OCI-LY1 (cell line): ENCODE results near the gene MTMR12.
"Not testable (repeated sequence)": the region's sequence is repeated elsewhere in the genome, so short reads cannot be mapped to it uniquely, and the experiment has no call there.

ENCODE experiments used
- H2AFZ ChIP-seq: fragments of 200-600 bp; sonication (generic), shearing (Covaris generic); 2 replicates; pipeline ENCODE4 v1.6.0; 2014; ENCODE audit warnings: antibody characterized with exemption, mild to moderate bottlenecking, low read length
- H3F3A ChIP-seq: fragments of 200-600 bp; sonication (generic), shearing (Covaris generic); 2 replicates; pipeline ENCODE4 v1.6.0; 2014; ENCODE audit warnings: mild to moderate bottlenecking, antibody characterized with exemption, low read length, moderate library complexity; ENCODE audit not compliant: insufficient read depth
- H3K27ac ChIP-seq: fragments of 200-600 bp; sonication (generic); 2 replicates; pipeline ENCODE4 v1.5.1; 2014; ENCODE audit warnings: low read length, mixed run types, mild to moderate bottlenecking, low read depth; ENCODE audit not compliant: poor library complexity, severe bottlenecking
- H3K27me3 ChIP-seq: fragments of 200-600 bp; sonication (generic); 2 replicates; pipeline ENCODE4 v1.6.0; 2014; ENCODE audit warnings: antibody characterized with exemption, mild to moderate bottlenecking, low read length, moderate library complexity; ENCODE audit not compliant: insufficient read depth
- H3K36me3 ChIP-seq: fragments of 200-600 bp; sonication (generic); 2 replicates; pipeline ENCODE4 v1.6.1; 2014; ENCODE audit warnings: mild to moderate bottlenecking, antibody characterized with exemption, low read length, moderate library complexity, mixed read lengths; ENCODE audit not compliant: insufficient read depth
- H3K4me1 ChIP-seq: fragments of 200-600 bp; sonication (generic); 2 replicates; pipeline ENCODE4 v1.5.1; 2014; ENCODE audit warnings: mild to moderate bottlenecking, low read length, moderate library complexity; ENCODE audit not compliant: insufficient read depth, severe bottlenecking
- H3K4me2 ChIP-seq: fragments of 200-600 bp; sonication (generic), shearing (Covaris generic); 2 replicates; pipeline ENCODE4 v1.6.1; 2014; ENCODE audit warnings: low read length
- H3K4me3 ChIP-seq: fragments of 200-600 bp; sonication (generic); 2 replicates; pipeline ENCODE4 v1.5.1; 2014; ENCODE audit warnings: low read length, low read depth, mild to moderate bottlenecking, mixed read lengths; ENCODE audit not compliant: poor library complexity, severe bottlenecking
- H3K79me2 ChIP-seq: fragments of 200-600 bp; shearing (Covaris generic); 2 replicates; pipeline ENCODE4 v1.6.1; 2016; ENCODE audit warnings: mixed run types, low read length, mixed read lengths; ENCODE audit not compliant: insufficient read depth
- H3K9ac ChIP-seq: fragments of 200-600 bp; sonication (generic), shearing (Covaris generic); 2 replicates; pipeline ENCODE4 v1.6.1; 2014; ENCODE audit warnings: mild to moderate bottlenecking, low read length, mixed read lengths
- H3K9me2 ChIP-seq: fragments of 200-600 bp; sonication (generic), shearing (Covaris generic); 2 replicates; pipeline ENCODE4 v1.6.1; 2014; ENCODE audit warnings: low read depth, mild to moderate bottlenecking, low read length, mixed read lengths
- H3K9me3 ChIP-seq: fragments of 200-600 bp; shearing (Covaris generic); 2 replicates; pipeline ENCODE4 v1.6.1; 2014; ENCODE audit warnings: low read length, mixed read lengths
- H4K20me1 ChIP-seq: fragments of 200-600 bp; sonication (generic), shearing (Covaris generic); 2 replicates; pipeline ENCODE4 v1.6.0; 2016; ENCODE audit warnings: mild to moderate bottlenecking, low read length; ENCODE audit not compliant: insufficient read depth
- CTCF ChIP-seq: fragments of 200-600 bp; sonication (generic), shearing (Covaris generic); IDR thresholded peaks from 2 replicates; pipeline ENCODE4 v1.5.1; 2017; ENCODE audit warnings: mild to moderate bottlenecking, antibody characterized with exemption, low read length, moderate library complexity, mixed read lengths
- EZH2 ChIP-seq: fragments of 200-600 bp; sonication (generic), shearing (Covaris generic); IDR thresholded peaks from 2 replicates; pipeline ENCODE4 v1.8.0; 2017; ENCODE audit warnings: borderline replicate concordance, mixed run types, mild to moderate bottlenecking, antibody characterized with exemption, low read length, moderate library complexity, mixed read lengths

Gene MTMR12

GRCh38 chr5:32210151-32210550, 102.6 kb downstream of the MTMR12 start:
- no peaks in the 10 kb centered on the region for H3K9me3 ChIP-seq
- H3K4me1 ChIP-seq: peaks cover 28% of the 10 kb centered on the region
- no peaks in the 10 kb centered on the region for H3F3A ChIP-seq
- H3K79me2 ChIP-seq: no peaks in the 10 kb centered on the region
- H3K4me3 ChIP-seq: no peak overlapping the region
- H4K20me1 ChIP-seq: no peaks in the 10 kb centered on the region
- no peak overlapping the region for H3K4me2 ChIP-seq
- no peak overlapping the region for H3K9ac ChIP-seq
- H3K27me3 ChIP-seq: no peaks in the 10 kb centered on the region
- H2AFZ ChIP-seq: no peak overlapping the region
- TF ChIP-seq CTCF (no peak), EZH2 (no peak)
- no peaks in the 10 kb centered on the region for H3K9me2 ChIP-seq
- no peak overlapping the region for H3K27ac ChIP-seq
- no peaks in the 10 kb centered on the region for H3K36me3 ChIP-seq

GRCh38 chr5:32208837-32209236, 103.9 kb downstream of the MTMR12 start:
- H2AFZ ChIP-seq, H3K27ac ChIP-seq, H3K9me2 ChIP-seq, H3K4me3 ChIP-seq, H3K27me3 ChIP-seq, H3K36me3 ChIP-seq, H3K4me2 ChIP-seq, H3F3A ChIP-seq, H4K20me1 ChIP-seq, H3K9ac ChIP-seq, H3K9me3 ChIP-seq, H3K79me2 ChIP-seq: not testable (repeated sequence)
- H3K4me1 ChIP-seq: peaks cover 24% of the 10 kb centered on the region

- no peaks in the 10 kb centered on the region for H3K9me2 ChIP-seq
- no peaks in the 10 kb centered on the region for H4K20me1 ChIP-seq
- peaks cover 24% of the 10 kb centered on the region for H3K4me1 ChIP-seq
- no peak overlapping the region for H3K27ac ChIP-seq
- H2AFZ ChIP-seq: no peak overlapping the region
- H3F3A ChIP-seq: no peaks in the 10 kb centered on the region
- H3K9ac ChIP-seq: no peak overlapping the region
- H3K9me3 ChIP-seq: no peaks in the 10 kb centered on the region
- H3K4me3 ChIP-seq: no peak overlapping the region
- no peak overlapping the region for H3K4me2 ChIP-seq
- 0 out of 2 replicates have a peak, but pooled peaks cover 5% of the 10 kb centered on the region for H3K27me3 ChIP-seq
- no peaks in the 10 kb centered on the region for H3K36me3 ChIP-seq
- TF ChIP-seq EZH2: no peak
- no peak for TF ChIP-seq CTCF
- H3K79me2 ChIP-seq: no peaks in the 10 kb centered on the region
These were observed 105.4 kb downstream of the MTMR12 start for GRCh38 chr5:32207355-32207634.

GRCh38 chr5:32206509-32207354, 106.0 kb downstream of the MTMR12 start:
- Histone ChIP-seq H3K9me2 (no peaks in the 10 kb centered on the region), H3K9me3 (no peaks in the 10 kb centered on the region), H3K4me1 (peaks cover 24% of the 10 kb centered on the region)

More at GRCh38 chr5:32206509-32207354, 106.0 kb downstream of the MTMR12 start:
- no peak overlapping the region for H3K4me2 ChIP-seq
- H3K27me3 ChIP-seq: 0 out of 2 replicates have a peak, but pooled peaks cover 5% of the 10 kb centered on the region
- H3K9ac ChIP-seq: no peak overlapping the region
- no peaks in the 10 kb centered on the region for H3K36me3 ChIP-seq
- H3K79me2 ChIP-seq: no peaks in the 10 kb centered on the region
- H2AFZ ChIP-seq: no peak overlapping the region
- H4K20me1 ChIP-seq: no peaks in the 10 kb centered on the region
- H3F3A ChIP-seq: no peaks in the 10 kb centered on the region
- TF ChIP-seq EZH2 (no peak), CTCF (no peak)
- H3K27ac ChIP-seq: no peak overlapping the region
- H3K4me3 ChIP-seq: no peak overlapping the region
